ENCODE results near the gene CCND2.

DNA sequence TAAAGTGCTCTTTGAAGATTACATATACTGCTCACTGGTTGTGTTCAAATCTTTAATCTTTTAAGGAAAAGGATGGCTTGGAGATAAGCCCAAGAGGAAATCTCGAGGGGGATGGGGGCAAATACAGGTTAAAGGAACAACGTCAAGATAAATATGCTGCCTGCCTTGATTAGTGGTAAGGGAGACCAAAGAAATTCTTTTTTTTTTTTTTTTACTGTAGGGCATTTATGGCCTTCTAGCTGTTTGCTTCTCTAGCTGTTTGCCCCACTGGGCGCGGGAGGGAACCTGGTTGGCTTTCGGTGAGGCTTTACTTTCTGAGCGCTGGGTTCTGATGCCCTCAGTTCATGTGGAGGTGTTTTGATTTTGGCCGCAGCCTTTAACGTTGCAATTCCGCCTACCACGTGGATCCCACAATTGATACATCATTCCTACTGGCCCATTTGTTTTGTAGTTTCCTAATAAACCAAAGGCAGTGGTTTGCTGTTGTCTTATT is 5.7 kb downstream of the CCND2 start:
- no peak for TF ChIP-seq EZH2 (IDR thresholded peaks at IDR 0.05)
- TF ChIP-seq POLR2AphosphoS5 (IDR thresholded peaks at IDR 0.05; ENCODE audit: borderline replicate concordance, low read depth, low read length): no peak
- no peak for TF ChIP-seq FOXP2 (optimal IDR thresholded peaks at IDR 0.05; ENCODE audit: control extremely low read depth, extremely low read length, insufficient read depth)
